NCI-H446 treated with DMSO at 0.1 percent for 48 hours (cell line): ENCODE measurements around the gene UBXN2A.
A peak's percentile ranks its signal among the peaks of the same experiment; 100 is the strongest.

Experiments
- DNase-seq: peaks from one replicate; lab custom pipeline; 2025; lab: John Stamatoyannopoulos, UW

Gene UBXN2A

GRCh38 chr2:24045511-24046508 is 105.5 kb downstream of the UBXN2A start:
- no peak for DNase-seq

DNA sequence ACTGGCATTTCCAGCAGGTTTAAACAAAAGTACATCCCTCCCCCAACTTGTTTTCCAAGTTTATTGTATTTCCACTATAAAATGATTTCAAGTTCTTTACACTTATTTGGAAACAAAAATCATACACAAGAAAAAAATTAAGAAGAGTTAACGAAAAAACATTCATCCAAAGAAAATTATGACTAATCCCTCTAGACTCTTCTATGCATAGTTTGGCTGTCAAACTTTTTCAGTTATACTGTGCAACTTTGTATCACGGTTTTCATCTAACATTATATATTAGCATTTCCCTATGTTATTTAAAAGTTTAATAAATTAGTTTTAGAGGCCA is 106.3 kb downstream of the UBXN2A start:
- DNase-seq: no peak

DNA sequence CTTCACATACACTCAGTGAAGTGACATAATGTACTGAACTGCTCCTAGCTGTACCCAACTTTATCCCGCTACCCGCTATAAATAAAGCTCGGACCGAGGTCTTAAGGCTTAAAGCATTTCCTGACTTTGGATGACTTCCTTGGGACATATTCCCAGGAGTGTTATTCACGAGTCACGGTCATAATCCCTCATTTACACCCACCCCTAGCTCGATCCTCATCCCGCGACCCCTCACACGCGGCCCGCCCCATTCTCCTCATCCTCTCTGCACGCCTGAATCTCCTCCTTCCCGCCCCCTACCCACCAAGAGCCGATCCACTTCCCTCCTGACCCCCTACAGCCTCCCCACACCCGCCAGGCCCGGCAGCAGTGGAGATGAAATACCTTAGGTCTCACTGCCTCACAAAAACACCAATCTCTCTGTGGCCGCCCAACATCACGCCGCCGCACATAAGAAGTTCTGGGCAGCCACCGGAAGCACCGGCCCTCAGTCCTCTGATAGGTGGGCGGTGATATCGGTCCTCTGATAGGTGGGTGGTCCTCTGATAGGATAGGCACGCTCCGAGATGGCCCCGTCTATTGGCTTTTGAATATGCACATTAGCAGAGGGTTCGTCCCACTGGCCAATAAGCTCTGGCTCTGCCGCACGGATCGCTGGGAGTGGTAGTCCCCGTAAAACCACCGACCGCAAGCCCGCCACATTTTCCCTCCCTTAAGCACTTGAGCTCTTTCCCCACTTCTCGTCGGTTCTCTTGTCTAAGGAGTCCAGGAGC is 106.9 kb downstream of the UBXN2A start, which contains the start of gene WDCP:
WDCP (minus strand) TSS at position 462 of the 773 bp plus-strand sequence. CDS start 7,897 bp downstream, outside the sequence.
- DNase-seq: peak; percentile 98

DNA sequence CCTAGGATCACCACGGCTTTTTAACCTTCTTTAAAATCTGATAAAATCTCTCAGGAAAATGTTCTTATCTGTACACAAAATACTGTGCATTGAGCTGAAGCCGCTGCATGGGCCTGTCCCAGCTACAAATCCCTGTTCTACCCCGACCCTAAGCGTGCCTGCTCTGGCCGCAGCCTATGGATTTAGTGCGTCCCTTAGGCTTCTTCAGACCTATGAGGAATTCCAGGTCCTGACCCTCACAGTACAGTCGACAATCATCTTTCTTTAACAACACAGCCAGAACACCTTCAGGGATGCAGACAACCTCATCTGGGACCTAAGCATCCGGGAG is 107.4 kb downstream of the UBXN2A start:
- no peak for DNase-seq

DNA sequence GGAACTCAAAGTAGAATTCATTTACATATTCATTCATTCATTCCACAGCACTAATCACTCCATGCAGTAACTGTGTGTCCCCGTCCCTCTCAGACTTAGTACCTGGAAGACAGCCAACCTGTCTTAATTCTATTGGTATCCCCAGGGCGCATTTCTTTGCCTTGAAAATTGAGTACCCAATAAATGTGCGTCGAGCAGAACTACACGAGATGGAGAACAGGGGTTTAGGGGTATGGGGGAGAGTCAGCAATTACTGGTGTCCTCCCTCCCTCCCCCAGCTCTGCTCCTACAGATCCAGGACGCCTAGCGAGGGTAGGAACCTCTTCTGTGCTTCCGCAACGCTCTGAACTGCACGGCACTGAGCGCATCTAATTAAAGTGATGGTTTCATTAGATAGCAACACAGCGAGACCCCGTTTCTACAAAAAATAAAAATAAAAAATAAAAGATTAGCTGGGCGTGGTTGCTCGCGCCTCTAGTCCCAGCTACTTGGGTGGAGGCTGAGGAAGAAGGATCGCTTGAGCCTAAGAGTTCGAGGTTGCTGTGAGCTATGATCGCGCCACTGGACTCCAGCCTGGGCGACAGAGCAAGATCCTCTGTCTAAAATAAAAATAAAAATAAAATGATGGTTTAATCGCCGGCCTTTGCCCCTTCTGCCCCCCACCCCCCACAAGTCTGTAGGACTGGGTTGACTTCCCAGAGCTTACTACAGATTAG is 108.7 kb downstream of the UBXN2A start:
- DNase-seq: peak; percentile 27

DNA sequence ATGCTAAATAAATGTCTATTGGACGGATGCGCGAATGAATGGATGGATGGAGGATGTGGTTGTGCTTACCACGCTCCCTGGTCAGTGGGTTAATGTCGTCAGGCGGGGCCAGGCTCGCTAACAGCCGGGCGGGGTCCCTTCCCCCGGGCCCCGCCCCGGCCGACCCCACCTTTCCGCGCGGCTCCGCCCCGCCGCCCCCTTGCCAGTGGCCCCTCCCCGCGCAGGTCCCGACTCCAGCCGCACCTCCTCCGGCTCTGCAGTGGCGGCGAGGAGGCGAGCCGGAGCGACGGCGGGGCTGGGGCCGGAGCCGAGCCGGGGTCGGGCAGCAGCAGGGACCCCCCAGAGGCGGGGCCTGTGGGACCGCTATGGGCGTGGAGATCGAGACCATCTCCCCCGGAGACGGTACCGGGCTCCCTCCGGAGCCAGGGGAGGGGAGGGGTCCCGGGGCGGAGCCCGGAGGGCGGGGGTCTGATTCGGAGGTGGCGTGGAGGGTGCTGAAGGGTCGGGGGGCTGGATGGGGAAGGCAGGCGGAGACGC is 109.3 kb downstream of the UBXN2A start, which contains the start of gene FKBP1B:
FKBP1B (plus strand) TSS at position 257 of the 537 bp plus-strand sequence; CDS start at position 366, 109 bp downstream.
- peak; percentile 5 for DNase-seq

DNA sequence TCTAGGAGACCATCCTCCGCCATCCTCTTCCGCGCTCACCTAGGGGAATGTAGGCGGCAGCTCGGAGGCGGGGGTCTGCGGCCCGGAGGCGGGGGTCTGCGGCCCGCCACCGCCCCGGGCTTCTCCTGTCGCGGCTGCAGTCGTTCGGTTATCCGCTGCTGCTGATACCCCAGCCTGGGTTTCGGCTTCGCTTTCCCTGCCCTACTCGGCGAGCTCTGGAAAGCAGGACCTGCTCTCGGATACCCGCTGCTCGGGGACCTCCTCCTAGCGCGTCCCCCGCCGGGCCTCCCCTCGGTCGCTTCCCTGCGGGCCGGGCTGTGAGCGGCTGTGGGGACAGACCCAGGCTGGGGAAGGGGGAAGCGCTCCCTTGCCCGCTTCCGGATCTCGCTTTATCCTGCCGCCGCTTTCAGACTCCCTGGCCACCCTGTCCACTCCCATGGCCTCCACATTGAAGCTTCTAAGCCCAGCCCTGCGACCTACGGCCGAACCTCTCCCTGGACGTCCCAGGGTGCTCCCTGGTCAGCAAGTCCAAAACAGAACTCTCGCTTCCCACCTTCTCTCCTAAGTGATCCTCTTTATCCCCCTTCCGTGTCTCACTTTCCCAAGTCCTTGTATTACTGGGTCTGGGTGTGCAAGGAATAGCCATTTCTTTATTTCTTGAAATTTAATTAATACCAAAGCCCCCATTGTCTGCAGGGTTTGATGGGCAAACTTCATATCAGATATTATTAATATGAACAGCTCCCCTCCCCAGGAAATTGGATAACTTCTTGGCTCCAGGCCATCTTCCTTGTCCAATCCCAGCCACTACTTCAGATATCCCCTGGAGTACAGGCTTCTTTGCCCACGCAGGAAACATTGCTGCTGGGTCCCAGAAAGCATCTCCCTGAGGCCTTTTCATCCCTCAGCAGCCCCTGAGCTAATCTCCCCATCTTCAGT is 110.0 kb downstream of the UBXN2A start:
- DNase-seq: no peak

DNA sequence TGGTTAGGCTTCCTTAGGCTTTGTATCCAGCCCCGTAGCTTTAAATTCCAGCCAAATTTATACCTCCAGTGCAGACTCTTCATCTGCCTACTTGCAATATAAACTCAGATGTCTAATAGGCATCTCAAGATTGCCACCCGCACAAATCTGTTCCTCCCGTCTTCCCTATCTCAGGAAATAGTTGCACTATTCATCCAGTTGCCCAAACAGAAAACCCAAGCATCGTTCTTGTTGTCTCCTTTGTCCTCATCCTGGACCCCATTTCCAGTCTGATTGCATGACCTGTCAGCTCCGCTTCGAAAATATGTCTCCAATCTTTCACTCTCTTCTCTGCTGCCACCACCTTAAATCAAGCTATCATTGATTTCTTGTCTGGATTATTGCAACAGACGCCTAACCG is 111.6 kb downstream of the UBXN2A start:
- DNase-seq: no peak

DNA sequence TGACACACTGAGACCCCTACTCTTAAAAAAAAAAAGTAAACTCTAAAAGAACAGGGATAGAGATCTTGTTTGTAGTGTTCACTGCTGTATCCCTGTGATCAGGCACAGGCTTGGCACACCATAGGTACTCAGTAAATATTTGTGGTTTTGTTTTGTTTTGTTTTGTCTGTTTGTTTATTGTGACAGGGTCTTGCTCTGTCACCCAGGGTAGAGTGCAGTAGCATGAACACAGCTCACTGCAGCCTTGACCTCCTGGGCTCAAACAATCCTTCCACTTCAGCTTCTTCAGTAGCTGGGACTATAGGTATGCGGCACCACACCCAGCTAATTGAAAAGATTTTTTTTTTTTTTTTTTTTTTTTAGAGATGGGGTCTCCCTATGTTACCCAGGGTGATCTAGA is 112.7 kb downstream of the UBXN2A start:
- no peak for DNase-seq
